SU-DHL-6 (cell line): ENCODE measurements around the gene BRD2.

Experiments
- H2AFZ ChIP-seq: fragments of 200-600 bp; sonication (generic); 2 replicates; pipeline ENCODE4 v1.6.1; 2014; ENCODE audit warnings: low read depth, mild to moderate bottlenecking, moderate library complexity, mixed read lengths, antibody characterized with exemption, low read length; ENCODE audit not compliant: severe bottlenecking
- H3F3A ChIP-seq: fragments of 200-600 bp; shearing (Covaris generic); 2 replicates; pipeline ENCODE4 v1.6.0; 2016; ENCODE audit warnings: antibody characterized with exemption, mild to moderate bottlenecking; ENCODE audit not compliant: insufficient read depth
- H3K27ac ChIP-seq: fragments of 200-600 bp; sonication (generic); 2 replicates; pipeline ENCODE4 v1.5.1; 2016; ENCODE audit warnings: low read depth, mild to moderate bottlenecking, low read length, moderate library complexity, mixed read lengths
- H3K27me3 ChIP-seq: fragments of 200-600 bp; sonication (generic), shearing (Covaris generic); 2 replicates; pipeline ENCODE4 v1.6.0; 2014; ENCODE audit warnings: mild to moderate bottlenecking, low read length
- H3K36me3 ChIP-seq: fragments of 200-600 bp; sonication (generic); 2 replicates; pipeline ENCODE4 v1.6.1; 2014; ENCODE audit warnings: mild to moderate bottlenecking, low read length, mixed read lengths
- H3K4me2 ChIP-seq: fragments of 300-600, 200-600 bp; shearing (Covaris generic), sonication (generic); 2 replicates; pipeline ENCODE4 v1.6.0; 2014; ENCODE audit warnings: low read length, low read depth, mild to moderate bottlenecking; ENCODE audit not compliant: poor library complexity, severe bottlenecking
- H3K4me3 ChIP-seq: fragments of 200-600 bp; sonication (generic); 2 replicates; pipeline ENCODE4 v1.5.1; 2014; ENCODE audit warnings: antibody characterized with exemption, low read length, mild to moderate bottlenecking, mixed read lengths; ENCODE audit not compliant: insufficient read depth, poor library complexity, severe bottlenecking
- H3K79me2 ChIP-seq: fragments of 200-600 bp; sonication (generic); 2 replicates; pipeline ENCODE4 v1.6.1; 2014; ENCODE audit warnings: mild to moderate bottlenecking, low read length, moderate library complexity; ENCODE audit not compliant: insufficient read depth
- H3K9ac ChIP-seq: fragments of 200-600 bp; sonication (generic); 2 replicates; pipeline ENCODE4 v1.7.0; 2014; ENCODE audit warnings: mild to moderate bottlenecking, low read length
- H3K9me2 ChIP-seq: fragments of 200-600 bp; sonication (generic); replicated peaks from 2 replicates; pipeline ENCODE4 v1.6.1; 2014; ENCODE audit warnings: low read length; ENCODE audit not compliant: insufficient read depth
- H3K9me3 ChIP-seq: fragments of 200-600 bp; sonication (generic); 2 replicates; pipeline ENCODE4 v1.6.1; 2014; ENCODE audit warnings: low read length, mixed read lengths; ENCODE audit not compliant: insufficient read depth
- H4K20me1 ChIP-seq: fragments of 200-600 bp; sonication (generic); 2 replicates; pipeline ENCODE4 v1.6.1; 2014; ENCODE audit warnings: low read depth, mild to moderate bottlenecking, antibody characterized with exemption, low read length, moderate library complexity, mixed read lengths
- EZH2phosphoT487 ChIP-seq: fragments of 200-600 bp; sonication (generic), shearing (Covaris generic); conservative IDR thresholded peaks from 2 replicates; pipeline ENCODE4 v1.6.1; 2018; ENCODE audit warnings: mild to moderate bottlenecking, antibody characterized with exemption, low read length, moderate library complexity, mixed read lengths
- TF ChIP-seq, protein P1 (sequence below): fragments of 200-600 bp; sonication (generic); IDR thresholded peaks from one replicate; pipeline ENCODE4 v1.5.1; 2017; ENCODE audit warnings: antibody characterized with exemption, mild to moderate bottlenecking, low read length, moderate library complexity; ENCODE audit not compliant: insufficient read depth, poor library complexity, severe bottlenecking

The BRD2 gene

DNA sequence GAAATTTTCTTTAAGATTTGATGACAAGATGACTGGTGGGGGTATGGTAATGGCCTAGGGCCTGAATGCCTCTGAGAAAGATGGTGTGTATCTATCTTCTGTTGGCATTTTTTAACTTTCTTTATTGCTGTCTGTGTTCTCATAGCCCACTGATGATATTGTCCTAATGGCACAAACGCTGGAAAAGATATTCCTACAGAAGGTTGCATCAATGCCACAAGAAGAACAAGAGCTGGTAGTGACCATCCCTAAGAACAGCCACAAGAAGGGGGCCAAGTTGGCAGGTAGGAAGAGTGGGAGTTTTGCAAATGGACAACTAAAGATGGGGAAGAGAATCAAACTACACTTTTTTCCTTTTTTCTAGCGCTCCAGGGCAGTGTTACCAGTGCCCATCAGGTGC is 7.5 kb downstream of the BRD2 start:
- no peaks in the 10 kb centered on the region for H3K9me2 ChIP-seq
- H2AFZ ChIP-seq: no peak overlapping the region
- H3K79me2 ChIP-seq: peaks cover 62% of the 10 kb centered on the region
- H3K27me3 ChIP-seq: no peaks in the 10 kb centered on the region
- H3K9ac ChIP-seq: no peak overlapping the region
- H3K4me3 ChIP-seq: no peak overlapping the region
- H3K36me3 ChIP-seq: peaks cover 89% of the 10 kb centered on the region
- H4K20me1 ChIP-seq: peaks cover 71% of the 10 kb centered on the region
- H3F3A ChIP-seq: peaks cover 94% of the 10 kb centered on the region
- peak overlapping the region; percentile 73 for H3K4me2 ChIP-seq
- no peaks in the 10 kb centered on the region for H3K9me3 ChIP-seq
- H3K27ac ChIP-seq: no peak overlapping the region
- TF ChIP-seq, protein P1, sequence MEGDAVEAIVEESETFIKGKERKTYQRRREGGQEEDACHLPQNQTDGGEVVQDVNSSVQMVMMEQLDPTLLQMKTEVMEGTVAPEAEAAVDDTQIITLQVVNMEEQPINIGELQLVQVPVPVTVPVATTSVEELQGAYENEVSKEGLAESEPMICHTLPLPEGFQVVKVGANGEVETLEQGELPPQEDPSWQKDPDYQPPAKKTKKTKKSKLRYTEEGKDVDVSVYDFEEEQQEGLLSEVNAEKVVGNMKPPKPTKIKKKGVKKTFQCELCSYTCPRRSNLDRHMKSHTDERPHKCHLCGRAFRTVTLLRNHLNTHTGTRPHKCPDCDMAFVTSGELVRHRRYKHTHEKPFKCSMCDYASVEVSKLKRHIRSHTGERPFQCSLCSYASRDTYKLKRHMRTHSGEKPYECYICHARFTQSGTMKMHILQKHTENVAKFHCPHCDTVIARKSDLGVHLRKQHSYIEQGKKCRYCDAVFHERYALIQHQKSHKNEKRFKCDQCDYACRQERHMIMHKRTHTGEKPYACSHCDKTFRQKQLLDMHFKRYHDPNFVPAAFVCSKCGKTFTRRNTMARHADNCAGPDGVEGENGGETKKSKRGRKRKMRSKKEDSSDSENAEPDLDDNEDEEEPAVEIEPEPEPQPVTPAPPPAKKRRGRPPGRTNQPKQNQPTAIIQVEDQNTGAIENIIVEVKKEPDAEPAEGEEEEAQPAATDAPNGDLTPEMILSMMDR: no peak
- no peak for TF ChIP-seq EZH2phosphoT487

DNA sequence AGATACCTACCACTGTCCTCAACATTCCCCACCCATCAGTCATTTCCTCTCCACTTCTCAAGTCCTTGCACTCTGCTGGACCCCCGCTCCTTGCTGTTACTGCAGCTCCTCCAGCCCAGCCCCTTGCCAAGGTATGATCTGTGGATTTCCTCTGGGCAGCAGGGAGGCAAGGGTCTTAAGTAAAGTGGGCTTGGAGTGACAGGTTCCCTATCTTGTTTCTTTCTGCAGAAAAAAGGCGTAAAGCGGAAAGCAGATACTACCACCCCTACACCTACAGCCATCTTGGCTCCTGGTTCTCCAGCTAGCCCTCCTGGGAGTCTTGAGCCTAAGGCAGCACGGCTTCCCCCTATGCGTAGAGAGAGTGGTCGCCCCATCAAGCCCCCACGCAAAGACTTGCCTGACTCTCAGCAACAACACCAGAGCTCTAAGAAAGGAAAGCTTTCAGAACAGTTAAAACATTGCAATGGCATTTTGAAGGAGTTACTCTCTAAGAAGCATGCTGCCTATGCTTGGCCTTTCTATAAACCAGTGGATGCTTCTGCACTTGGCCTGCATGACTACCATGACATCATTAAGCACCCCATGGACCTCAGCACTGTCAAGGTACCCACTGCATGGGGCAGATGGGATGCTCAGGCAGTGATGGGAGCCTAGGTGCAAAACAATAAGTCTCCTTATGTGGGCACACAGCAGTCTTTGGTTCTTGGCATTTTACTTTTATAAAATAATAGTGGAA is 8.1 kb downstream of the BRD2 start:
- Histone ChIP-seq H3K9me2 (no peaks in the 10 kb centered on the region), H3K4me2 (no peak overlapping the region), H3K4me3 (no peak overlapping the region), H3K36me3 (peaks cover 92% of the 10 kb centered on the region), H2AFZ (no peak overlapping the region), H4K20me1 (peaks cover 71% of the 10 kb centered on the region), H3K27me3 (no peaks in the 10 kb centered on the region), H3K9me3 (no peaks in the 10 kb centered on the region), H3K9ac (no peak overlapping the region), H3K27ac (no peak overlapping the region), H3K79me2 (peaks cover 58% of the 10 kb centered on the region), H3F3A (peaks cover 95% of the 10 kb centered on the region)
- TF ChIP-seq, protein P1: no peak
- no peak for TF ChIP-seq EZH2phosphoT487

GRCh38 chr6:32977272-32977952 is 9.0 kb downstream of the BRD2 start:
- TF ChIP-seq, protein P1: no peak
- no peak for TF ChIP-seq EZH2phosphoT487
- Histone ChIP-seq H3K9me2 (no peaks in the 10 kb centered on the region), H3K27ac (no peak overlapping the region), H3F3A (peaks cover 98% of the 10 kb centered on the region), H3K9me3 (no peaks in the 10 kb centered on the region), H3K79me2 (peaks cover 54% of the 10 kb centered on the region), H3K36me3 (peaks cover 91% of the 10 kb centered on the region), H3K9ac (no peak overlapping the region), H2AFZ (no peak overlapping the region), H4K20me1 (peaks cover 71% of the 10 kb centered on the region), H3K4me2 (no peak overlapping the region), H3K27me3 (no peaks in the 10 kb centered on the region), H3K4me3 (no peak overlapping the region)
